Heart left ventricle (tissue), 13 donors: ENCODE results near the gene ENOX1.

Experiments
- CTCF ChIP-seq, 12 donors: fragments of 200-600 bp; sonication (generic) in 4 of 12; IDR thresholded peaks; one replicate each; pipeline versions ENCODE4 v1.5.0 to v1.8.0; 2018 to 2022; ENCODE audit warnings: antibody characterized with exemption in 12 of 12, mild to moderate bottlenecking in 5 of 12
- POLR2A ChIP-seq, 2 donors: fragments of 450-650 bp; IDR thresholded peaks; one replicate each; pipeline ENCODE4 v1.6.1; 2017; ENCODE audit warnings: antibody characterized with exemption in 2 of 2, mild to moderate bottlenecking in 2 of 2, moderate library complexity in 2 of 2
- donor health status: ischemic (EF 13 %, LVEDD 7.1; RV severe dilation, severe dysfunction).
- donor health status: DM: no; HTN: yes; CAD: no.
- donor health status: DM: no; HTN: no; CAD: no.
- donor health status: ischemic (EF 25% LVEDD 6.9; RV normal size, moderate dysfunction).
- donor health status: ischemic (EF 25% LVEDD 5.7; RV mildly dilated, moderate dysfunction).
- donor health status: ischemic (EF 35%, LVEDD 5.7; RV mildly dilated, moderate dysfunction).
- donor health status: nonischemic (EF 11% LVEDD 7.7; RV severe dilation, severe dysfunction).
- donor health status: DM: yes; HTN: yes; CAD: no.
- donor health status: PGD.
- donor health status: ischemic (EF 29% LVEDD 5.4; RV normal size, mild dysfunction).
- donor health status: nonischemic (EF 23%, LVEDD 6.1; RV moderate dilation, normal function).

DNA sequence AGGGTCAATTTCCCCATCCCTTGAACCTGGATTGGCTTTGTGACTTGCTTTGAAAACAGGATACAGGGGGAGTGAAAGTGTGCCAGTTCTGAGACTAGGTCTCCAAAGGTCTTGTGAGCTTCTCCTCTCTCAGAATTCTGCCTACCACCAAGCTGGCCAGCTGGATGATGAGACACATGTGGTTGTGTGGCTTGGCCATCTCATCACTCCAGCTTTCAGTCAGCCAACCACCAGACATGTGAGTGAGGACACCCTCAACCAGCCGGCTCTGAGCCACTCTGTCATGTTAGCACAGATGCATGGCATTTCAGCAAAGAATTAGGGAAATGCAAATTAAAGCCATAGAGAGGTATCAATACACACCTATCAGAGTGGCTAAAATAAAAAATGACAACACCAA, 29.5 kb downstream of the ENOX1 start:
- no peak for TF ChIP-seq CTCF (IDR thresholded peaks at IDR 0.05)
- TF ChIP-seq POLR2A (IDR thresholded peaks at IDR 0.05) = no peak
